D721Med (cell line): ENCODE results near the gene PHACTR1.

Experiments used
- DNase-seq: peaks from one replicate; pipeline ENCODE4 v3.0.0; 2011; ENCODE audit warnings: low spot score; ENCODE audit not compliant: insufficient read length
- FAIRE-seq: peaks from 2 replicates; lab custom pipeline; 2011; peaks lifted over from hg19 to GRCh38; lab: Jason Lieb, UNC
- CTCF ChIP-seq: IDR thresholded peaks from 2 replicates; pipeline ENCODE4 v1.5.1; 2012; ENCODE audit warnings: mild to moderate bottlenecking, control low read depth; ENCODE audit not compliant: insufficient read depth; ENCODE audit errors: missing control alignments

The PHACTR1 gene

GRCh38 chr6:13004601-13005000 is 288.0 kb downstream of the PHACTR1 start:
- DNase-seq (no peak), FAIRE-seq (no peak)
- TF ChIP-seq CTCF = no peak

- no peak for FAIRE-seq
- TF ChIP-seq CTCF = no peak
- no peak for DNase-seq
Observed at GRCh38 chr6:13005994-13006393, 289.4 kb downstream of the PHACTR1 start.

- FAIRE-seq (peak; percentile 29), DNase-seq (no peak)
- TF ChIP-seq CTCF = no peak
Observed at GRCh38 chr6:13006578-13007300, 290.2 kb downstream of the PHACTR1 start.

GRCh38 chr6:13007744-13008143 is 291.2 kb downstream of the PHACTR1 start:
- FAIRE-seq = no peak

GRCh38 chr6:13009031-13009430 is 292.5 kb downstream of the PHACTR1 start:
- DNase-seq (no peak), FAIRE-seq (no peak)
- TF ChIP-seq CTCF = no peak

More at GRCh38 chr6:13007744-13008143, 291.2 kb downstream of the PHACTR1 start:
- no peak for DNase-seq
- no peak for TF ChIP-seq CTCF

GRCh38 chr6:13009461-13009860 is 292.9 kb downstream of the PHACTR1 start:
- FAIRE-seq = no peak

More at GRCh38 chr6:13009461-13009860, 292.9 kb downstream of the PHACTR1 start:
- no peak for DNase-seq
- no peak for TF ChIP-seq CTCF
